HG02938 (cell line): Measurements from ENCODE around the gene CLCN2.
A peak's percentile ranks its signal among the peaks of the same experiment; 100 is the strongest.

Source experiments
- ATAC-seq: cut with Tn5 transposase; IDR thresholded peaks from one replicate; pipeline ENCODE4 v1.9.1; 2021; ENCODE audit warnings: mild to moderate bottlenecking, moderate library complexity; ENCODE audit not compliant: unreplicated experiment

CLCN2 gene

GRCh38 chr3:184332370-184333090 is 28.9 kb downstream of the CLCN2 start:
- no peak for ATAC-seq

- ATAC-seq, result no peak
Measured at GRCh38 chr3:184328516-184328915, 32.9 kb downstream of the CLCN2 start.

GRCh38 chr3:184327171-184327570 is 34.2 kb downstream of the CLCN2 start:
- no peak for ATAC-seq

GRCh38 chr3:184325715-184326369 is 35.6 kb downstream of the CLCN2 start:
- no peak for ATAC-seq

GRCh38 chr3:184325269-184325668 is 36.1 kb downstream of the CLCN2 start:
- ATAC-seq, result no peak

- ATAC-seq, result no peak
Measured at GRCh38 chr3:184323696-184324095, 37.7 kb downstream of the CLCN2 start.

- ATAC-seq, result no peak
Measured at GRCh38 chr3:184322731-184323487, 38.5 kb downstream of the CLCN2 start.

- ATAC-seq, result no peak
Measured at GRCh38 chr3:184321666-184322065, 39.7 kb downstream of the CLCN2 start.

GRCh38 chr3:184320104-184320445 is 41.3 kb downstream of the CLCN2 start:
- no peak for ATAC-seq

- no peak for ATAC-seq
Measured at GRCh38 chr3:184317201-184317600, 44.2 kb downstream of the CLCN2 start.

GRCh38 chr3:184316792-184317191 is 44.6 kb downstream of the CLCN2 start:
- no peak for ATAC-seq

- no peak for ATAC-seq
Measured at GRCh38 chr3:184315871-184316661, 45.3 kb downstream of the CLCN2 start.

- ATAC-seq, result peak; percentile 5
Measured at GRCh38 chr3:184315543-184315867, 45.9 kb downstream of the CLCN2 start.

- peak; percentile 31 for ATAC-seq
Measured at GRCh38 chr3:184314700-184315542, 46.5 kb downstream of the CLCN2 start.

GRCh38 chr3:184314363-184314699 is 47.1 kb downstream of the CLCN2 start, which contains the start of gene EIF4G1:
Gene EIF4G1 (plus strand): TSS chr3:184314606. CDS start chr3:184315797, 1,191 bp downstream.
- peak; percentile 76 for ATAC-seq

- ATAC-seq, result no peak
Measured at GRCh38 chr3:184311633-184312032, 49.8 kb downstream of the CLCN2 start.

GRCh38 chr3:184308744-184309143 is 52.7 kb downstream of the CLCN2 start:
- ATAC-seq, result no peak

- ATAC-seq, result no peak
Measured at GRCh38 chr3:184307915-184308314, 53.5 kb downstream of the CLCN2 start.

- no peak for ATAC-seq
Measured at GRCh38 chr3:184306341-184306972, 54.9 kb downstream of the CLCN2 start.

- ATAC-seq, result no peak
Measured at GRCh38 chr3:184305577-184305976, 55.8 kb downstream of the CLCN2 start.
